PC-3 (cell line): ENCODE results near the gene SLC7A5.
"Not testable (repeated sequence)": the region's sequence is repeated elsewhere in the genome, so short reads cannot be mapped to it uniquely, and the experiment has no call there.

Experiments used
- EZH2 ChIP-seq: fragments of 300-600 bp; sonication (generic); IDR thresholded peaks from one replicate; pipeline ENCODE4 v1.6.1; 2017; ENCODE audit warnings: antibody characterized with exemption, mild to moderate bottlenecking, low read length; ENCODE audit not compliant: unreplicated experiment
- EZH2phosphoT487 ChIP-seq: fragments of 300-600 bp; sonication (generic); IDR thresholded peaks from 2 replicates; pipeline ENCODE4 v1.6.1; 2018; ENCODE audit warnings: mild to moderate bottlenecking, antibody characterized with exemption, low read length, borderline replicate concordance

- not testable (repeated sequence) for TF ChIP-seq EZH2, EZH2phosphoT487
Measured at GRCh38 chr16:87900489-87900888, 31.2 kb upstream of the SLC7A5 start.
